DOHH2 (cell line): Measurements from ENCODE around the gene PRCP.
"Not testable (repeated sequence)": the region's sequence is repeated elsewhere in the genome, so short reads cannot be mapped to it uniquely, and the experiment has no call there.

Source experiments
- H3F3A ChIP-seq: fragments of 200-600 bp; sonication (generic), shearing (Covaris generic); 2 replicates; pipeline ENCODE4 v1.6.0; 2016; ENCODE audit warnings: antibody characterized with exemption, mild to moderate bottlenecking; ENCODE audit not compliant: control insufficient read depth, insufficient read depth
- H3K27ac ChIP-seq: fragments of 200-600 bp; sonication (generic); 2 replicates; pipeline ENCODE4 v1.5.1; 2014; ENCODE audit warnings: low read depth, mild to moderate bottlenecking, low read length, moderate library complexity
- H3K27me3 ChIP-seq: fragments of 200-600 bp; sonication (generic); 2 replicates; pipeline ENCODE4 v1.6.1; 2014; ENCODE audit warnings: mild to moderate bottlenecking, low read length, mixed read lengths; ENCODE audit not compliant: control insufficient read depth
- H3K36me3 ChIP-seq: fragments of 200-600 bp; sonication (generic); 2 replicates; pipeline ENCODE4 v1.6.1; 2014; ENCODE audit warnings: mild to moderate bottlenecking, low read length, moderate library complexity, mixed read lengths; ENCODE audit not compliant: control insufficient read depth
- H3K4me1 ChIP-seq: fragments of 200-600 bp; sonication (generic); 2 replicates; pipeline ENCODE4 v1.6.1; 2014; ENCODE audit warnings: mild to moderate bottlenecking, low read length, mixed read lengths; ENCODE audit not compliant: control insufficient read depth
- H3K4me2 ChIP-seq: fragments of 200-600 bp; sonication (generic); 2 replicates; pipeline ENCODE4 v1.6.0; 2014; ENCODE audit warnings: mild to moderate bottlenecking, low read length, moderate library complexity
- H3K4me3 ChIP-seq: fragments of 200-600 bp; sonication (generic); 2 replicates; pipeline ENCODE4 v1.5.1; 2014; ENCODE audit warnings: mild to moderate bottlenecking, low read length, mixed read lengths
- H3K79me2 ChIP-seq: fragments of 200-600 bp; sonication (generic); 2 replicates; pipeline ENCODE4 v1.6.1; 2014; ENCODE audit warnings: mild to moderate bottlenecking, low read length, mixed read lengths; ENCODE audit not compliant: control insufficient read depth
- H3K9me2 ChIP-seq: fragments of 200-600 bp; sonication (generic); replicated peaks from 2 replicates; pipeline ENCODE4 v1.6.1; 2014; ENCODE audit warnings: mild to moderate bottlenecking, low read length, mixed read lengths; ENCODE audit not compliant: control insufficient read depth
- H3K9me3 ChIP-seq: fragments of 200-600 bp; sonication (generic); 2 replicates; pipeline ENCODE4 v1.6.1; 2014; ENCODE audit warnings: antibody characterized with exemption, low read length, mixed read lengths; ENCODE audit not compliant: control insufficient read depth, insufficient read depth
- H4K20me1 ChIP-seq: fragments of 200-600 bp; sonication (generic); 2 replicates; pipeline ENCODE4 v1.6.0; 2014; ENCODE audit warnings: low read depth, mild to moderate bottlenecking, antibody characterized with exemption, low read length, moderate library complexity; ENCODE audit not compliant: control insufficient read depth, insufficient read depth
- EZH2phosphoT487 ChIP-seq: fragments of 200-600 bp; sonication (generic); IDR thresholded peaks from 2 replicates; pipeline ENCODE4 v1.6.1; 2017; ENCODE audit warnings: borderline replicate concordance, mild to moderate bottlenecking, antibody characterized with exemption, low read length, moderate library complexity, mixed read lengths
- TF ChIP-seq, protein P1 (sequence below): fragments of 200-600 bp; sonication (generic); IDR thresholded peaks from one replicate; pipeline ENCODE4 v1.5.1; 2014; ENCODE audit warnings: antibody characterized with exemption, mild to moderate bottlenecking, low read depth, low read length; ENCODE audit not compliant: poor library complexity, severe bottlenecking

Gene PRCP

DNA sequence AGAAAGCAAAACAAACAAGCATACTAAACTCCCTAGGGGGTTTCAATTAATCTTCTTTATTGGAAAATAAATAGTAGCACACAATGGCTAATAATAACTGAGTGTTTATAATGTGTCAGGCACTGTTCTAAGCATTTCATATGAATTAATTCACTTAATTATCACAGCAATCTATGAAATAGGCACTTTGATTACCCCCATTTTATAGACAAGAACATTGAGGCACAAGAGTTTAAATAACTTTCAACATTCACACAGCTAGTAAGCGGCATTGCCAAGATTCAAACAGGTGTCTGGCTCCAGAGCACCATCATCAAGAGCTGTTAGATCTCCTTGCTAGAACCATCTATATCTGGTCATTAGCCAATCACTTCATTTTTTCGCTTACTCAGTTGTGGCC lies 43.1 kb downstream of the PRCP start:
- H3K36me3 ChIP-seq, result no peaks in the 10 kb centered on the region
- peaks cover 4% of the 10 kb centered on the region; the same call in 1 of the 2 replicates for H3F3A ChIP-seq
- H3K79me2 ChIP-seq, result no peaks in the 10 kb centered on the region
- no peaks in the 10 kb centered on the region for H3K4me1 ChIP-seq
- H3K9me2 ChIP-seq, result no peaks in the 10 kb centered on the region
- H3K9me3 ChIP-seq, result no peaks in the 10 kb centered on the region
- H4K20me1 ChIP-seq, result peaks cover 4% of the 10 kb centered on the region; the same call in 1 of the 2 replicates
- H3K4me3 ChIP-seq, result no peak overlapping the region
- no peak overlapping the region for H3K27ac ChIP-seq
- H3K4me2 ChIP-seq, result no peak overlapping the region
- no peaks in the 10 kb centered on the region for H3K27me3 ChIP-seq
- TF ChIP-seq, protein P1, sequence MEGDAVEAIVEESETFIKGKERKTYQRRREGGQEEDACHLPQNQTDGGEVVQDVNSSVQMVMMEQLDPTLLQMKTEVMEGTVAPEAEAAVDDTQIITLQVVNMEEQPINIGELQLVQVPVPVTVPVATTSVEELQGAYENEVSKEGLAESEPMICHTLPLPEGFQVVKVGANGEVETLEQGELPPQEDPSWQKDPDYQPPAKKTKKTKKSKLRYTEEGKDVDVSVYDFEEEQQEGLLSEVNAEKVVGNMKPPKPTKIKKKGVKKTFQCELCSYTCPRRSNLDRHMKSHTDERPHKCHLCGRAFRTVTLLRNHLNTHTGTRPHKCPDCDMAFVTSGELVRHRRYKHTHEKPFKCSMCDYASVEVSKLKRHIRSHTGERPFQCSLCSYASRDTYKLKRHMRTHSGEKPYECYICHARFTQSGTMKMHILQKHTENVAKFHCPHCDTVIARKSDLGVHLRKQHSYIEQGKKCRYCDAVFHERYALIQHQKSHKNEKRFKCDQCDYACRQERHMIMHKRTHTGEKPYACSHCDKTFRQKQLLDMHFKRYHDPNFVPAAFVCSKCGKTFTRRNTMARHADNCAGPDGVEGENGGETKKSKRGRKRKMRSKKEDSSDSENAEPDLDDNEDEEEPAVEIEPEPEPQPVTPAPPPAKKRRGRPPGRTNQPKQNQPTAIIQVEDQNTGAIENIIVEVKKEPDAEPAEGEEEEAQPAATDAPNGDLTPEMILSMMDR, result no peak
- no peak for TF ChIP-seq EZH2phosphoT487

GRCh38 chr11:82855616-82856015 lies 44.6 kb downstream of the PRCP start:
- Histone ChIP-seq H3K27me3 (no peaks in the 10 kb centered on the region), H3F3A (peaks cover 4% of the 10 kb centered on the region; the same call in 1 of the 2 replicates), H3K4me3 (no peak overlapping the region), H3K4me2 (no peak overlapping the region), H3K4me1 (no peaks in the 10 kb centered on the region), H4K20me1 (no peaks in the 10 kb centered on the region), H3K36me3 (no peaks in the 10 kb centered on the region), H3K79me2 (no peaks in the 10 kb centered on the region), H3K9me3 (no peaks in the 10 kb centered on the region), H3K27ac (no peak overlapping the region), H3K9me2 (no peaks in the 10 kb centered on the region)
- TF ChIP-seq, protein P1, result no peak
- no peak for TF ChIP-seq EZH2phosphoT487

DNA sequence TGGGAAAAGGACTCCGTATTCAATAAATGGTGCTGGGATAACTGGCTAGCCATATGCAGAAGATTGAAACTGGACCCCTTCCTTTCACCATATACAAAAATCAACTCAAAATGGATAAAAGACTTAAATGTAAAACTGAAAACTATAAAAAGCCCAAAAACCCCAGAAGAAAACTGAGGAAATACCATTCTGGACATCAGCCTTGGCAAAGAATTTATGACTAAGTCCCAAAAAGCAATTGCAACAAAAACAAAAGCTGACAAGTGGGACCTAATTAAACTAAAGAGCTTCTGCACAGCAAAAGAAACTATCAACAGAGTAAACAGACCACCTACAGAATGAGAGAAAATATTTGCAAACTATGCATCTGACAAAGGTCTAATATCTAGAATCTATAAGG lies 45.3 kb downstream of the PRCP start:
- not testable (repeated sequence) for H3K4me2 ChIP-seq, H3K4me1 ChIP-seq, H3K27ac ChIP-seq, H3K9me3 ChIP-seq, H3K79me2 ChIP-seq, H3F3A ChIP-seq, H3K9me2 ChIP-seq, H3K4me3 ChIP-seq, H3K36me3 ChIP-seq, H4K20me1 ChIP-seq, H3K27me3 ChIP-seq

DNA sequence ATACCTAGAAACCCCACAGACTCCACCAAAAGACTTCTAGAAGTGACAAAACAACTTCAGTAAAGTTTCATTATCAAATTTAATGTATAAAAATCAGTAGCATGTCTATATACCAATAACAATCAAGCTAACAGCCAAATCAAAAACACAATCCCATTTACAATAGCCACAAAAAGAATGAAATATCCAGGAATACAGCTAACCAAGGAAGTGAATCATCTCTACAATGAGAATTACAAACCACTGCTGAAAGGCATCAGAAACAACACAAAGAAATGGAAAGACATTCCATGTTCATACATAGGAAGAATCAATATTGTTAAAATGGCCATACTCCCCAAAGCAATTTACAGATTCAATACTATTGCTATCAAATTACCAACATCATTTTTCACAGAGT lies 46.0 kb downstream of the PRCP start:
- TF ChIP-seq, protein P1, result no peak
- no peak for TF ChIP-seq EZH2phosphoT487
- H3F3A ChIP-seq, result peaks cover 1% of the 10 kb centered on the region; the same call in 1 of the 2 replicates
- H3K36me3 ChIP-seq, result no peaks in the 10 kb centered on the region
- no peaks in the 10 kb centered on the region for H3K9me3 ChIP-seq
- H3K4me1 ChIP-seq, result no peaks in the 10 kb centered on the region
- no peak overlapping the region for H3K4me2 ChIP-seq
- H4K20me1 ChIP-seq, result no peaks in the 10 kb centered on the region
- H3K27ac ChIP-seq, result no peak overlapping the region
- H3K4me3 ChIP-seq, result no peak overlapping the region
- H3K27me3 ChIP-seq, result no peaks in the 10 kb centered on the region
- H3K9me2 ChIP-seq, result no peaks in the 10 kb centered on the region
- no peaks in the 10 kb centered on the region for H3K79me2 ChIP-seq
